NCI-H2227 (cell line): ENCODE results near the gene THBS4.

ENCODE experiments used
- DNase-seq: peaks from one replicate; lab custom pipeline; 2025; ENCODE audit not compliant: unreplicated experiment; lab: John Stamatoyannopoulos, UW

The THBS4 gene

DNA sequence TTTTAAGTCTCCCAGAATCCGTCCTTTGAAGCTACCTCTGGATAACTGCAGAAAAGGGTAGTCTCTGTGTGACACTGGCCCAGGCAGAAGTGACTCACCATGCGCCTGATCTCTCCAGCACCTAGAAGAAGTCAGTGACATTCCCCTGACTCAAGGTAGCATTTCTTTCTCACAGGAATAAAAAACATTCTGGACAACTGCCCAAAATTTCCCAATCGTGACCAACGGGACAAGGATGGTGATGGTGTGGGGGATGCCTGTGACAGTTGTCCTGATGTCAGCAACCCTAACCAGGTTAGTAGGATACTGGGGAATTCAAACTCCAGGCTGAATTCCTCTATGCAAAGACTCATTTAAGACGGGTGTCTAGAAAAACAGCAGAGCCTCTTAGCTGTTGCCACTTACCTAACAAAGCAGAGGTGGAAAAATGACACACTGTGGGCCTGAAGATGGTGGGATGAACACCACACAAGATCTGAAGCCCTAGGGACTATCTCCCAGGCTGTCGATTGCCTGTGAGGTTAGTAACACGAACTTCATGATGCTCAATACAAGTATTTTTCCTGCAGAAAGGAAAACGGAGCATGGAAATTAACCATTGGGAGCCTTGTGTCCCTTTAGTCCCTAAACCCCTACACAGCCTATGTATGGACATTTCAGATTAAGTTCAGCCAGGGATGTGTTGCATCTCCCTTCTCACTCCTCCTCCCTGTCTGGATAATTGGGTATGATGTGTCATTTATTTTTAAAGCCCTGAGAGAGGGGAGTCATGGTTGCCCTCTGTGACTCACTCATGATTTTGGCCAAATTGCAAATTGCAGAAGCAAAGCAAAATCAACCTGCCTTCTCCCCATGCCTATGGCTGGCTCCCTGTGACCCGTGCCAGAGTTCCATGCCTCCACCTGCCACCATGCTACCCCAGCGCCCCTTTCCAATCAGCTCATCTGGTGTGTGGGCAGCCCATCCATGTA lies 37.2 kb downstream of the THBS4 start:
- no peak for DNase-seq

- no peak for DNase-seq
Observed at GRCh38 chr5:80076131-80077050, 41.2 kb downstream of the THBS4 start.

- no peak for DNase-seq
Observed at GRCh38 chr5:80077051-80077714, 42.0 kb downstream of the THBS4 start.

DNA sequence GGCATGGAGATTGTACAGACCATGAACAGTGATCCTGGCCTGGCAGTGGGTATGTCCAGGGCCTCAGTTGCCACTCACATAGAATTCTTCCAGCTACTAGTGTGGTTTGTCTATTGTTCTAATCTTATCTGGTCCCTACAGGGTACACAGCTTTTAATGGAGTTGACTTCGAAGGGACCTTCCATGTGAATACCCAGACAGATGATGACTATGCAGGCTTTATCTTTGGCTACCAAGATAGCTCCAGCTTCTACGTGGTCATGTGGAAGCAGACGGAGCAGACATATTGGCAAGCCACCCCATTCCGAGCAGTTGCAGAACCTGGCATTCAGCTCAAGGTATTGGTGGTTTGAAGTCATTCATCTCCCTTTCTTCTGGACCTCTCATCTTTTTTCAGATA lies 43.8 kb downstream of the THBS4 start:
- no peak for DNase-seq

DNA sequence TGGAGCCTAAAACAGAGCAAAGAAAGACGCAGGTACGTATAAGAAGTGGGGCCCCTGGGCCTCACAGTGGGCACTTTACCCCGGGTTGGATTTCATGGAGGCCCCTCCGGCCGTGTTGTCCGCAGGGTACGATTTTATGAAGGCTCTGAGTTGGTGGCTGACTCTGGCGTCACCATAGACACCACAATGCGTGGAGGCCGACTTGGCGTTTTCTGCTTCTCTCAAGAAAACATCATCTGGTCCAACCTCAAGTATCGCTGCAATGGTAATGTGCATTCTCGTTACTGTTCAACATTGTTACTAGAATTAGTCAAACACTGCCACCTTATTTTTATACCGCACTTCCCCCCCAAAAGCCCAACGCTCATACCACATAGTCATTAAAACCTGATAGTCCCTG lies 47.1 kb downstream of the THBS4 start:
- DNase-seq: no peak

GRCh38 chr5:80082731-80083100 lies 47.6 kb downstream of the THBS4 start:
- peak; percentile 75 for DNase-seq

DNA sequence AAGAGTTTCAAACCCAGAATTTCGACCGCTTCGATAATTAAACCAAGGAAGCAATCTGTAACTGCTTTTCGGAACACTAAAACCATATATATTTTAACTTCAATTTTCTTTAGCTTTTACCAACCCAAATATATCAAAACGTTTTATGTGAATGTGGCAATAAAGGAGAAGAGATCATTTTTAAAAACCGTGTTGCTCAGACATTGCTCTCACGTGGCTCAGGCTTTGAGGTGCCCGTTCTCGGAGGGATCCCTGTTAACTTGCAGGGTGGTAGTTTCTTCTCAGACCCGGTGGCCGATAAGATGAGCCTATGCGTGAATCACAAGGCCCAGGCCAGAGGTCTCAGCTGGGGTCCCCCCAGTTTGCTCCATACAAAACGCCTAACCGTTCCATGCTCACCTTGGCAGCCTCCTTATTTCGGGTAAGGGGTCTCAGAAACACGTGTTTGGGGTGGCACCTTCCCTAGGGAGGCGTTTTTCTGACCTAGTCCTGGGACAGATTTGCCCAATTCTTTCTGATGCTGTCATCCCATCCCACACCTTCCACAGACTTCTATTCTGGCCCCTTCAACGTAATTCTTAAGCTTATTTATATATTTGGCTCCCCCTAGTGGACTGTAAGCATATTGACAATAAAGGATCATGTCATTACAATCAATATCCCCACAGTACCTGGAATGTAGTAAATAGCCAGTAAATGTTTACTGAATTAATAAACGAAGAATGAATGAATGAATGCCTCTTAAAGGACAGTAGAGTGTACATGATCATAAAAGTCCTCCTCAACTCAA lies 48.1 kb downstream of the THBS4 start:
- DNase-seq: peak; percentile 58

DNA sequence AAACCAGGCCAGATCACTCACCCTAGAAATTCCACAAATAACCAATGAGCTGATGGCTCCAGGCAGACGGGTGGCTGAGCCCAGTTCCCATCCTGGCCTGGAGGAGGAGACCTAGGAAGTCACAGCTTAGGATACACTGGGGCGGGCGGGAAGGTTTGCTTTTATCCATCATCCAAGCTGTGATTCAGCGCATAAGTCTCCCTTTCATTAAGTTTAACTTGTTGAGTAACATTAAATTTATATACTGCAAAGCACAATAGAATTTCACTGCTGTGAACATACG lies 55.7 kb downstream of the THBS4 start:
- DNase-seq: no peak

- peak; percentile 47 for DNase-seq
Observed at GRCh38 chr5:80091792-80092192, 56.6 kb downstream of the THBS4 start.

DNA sequence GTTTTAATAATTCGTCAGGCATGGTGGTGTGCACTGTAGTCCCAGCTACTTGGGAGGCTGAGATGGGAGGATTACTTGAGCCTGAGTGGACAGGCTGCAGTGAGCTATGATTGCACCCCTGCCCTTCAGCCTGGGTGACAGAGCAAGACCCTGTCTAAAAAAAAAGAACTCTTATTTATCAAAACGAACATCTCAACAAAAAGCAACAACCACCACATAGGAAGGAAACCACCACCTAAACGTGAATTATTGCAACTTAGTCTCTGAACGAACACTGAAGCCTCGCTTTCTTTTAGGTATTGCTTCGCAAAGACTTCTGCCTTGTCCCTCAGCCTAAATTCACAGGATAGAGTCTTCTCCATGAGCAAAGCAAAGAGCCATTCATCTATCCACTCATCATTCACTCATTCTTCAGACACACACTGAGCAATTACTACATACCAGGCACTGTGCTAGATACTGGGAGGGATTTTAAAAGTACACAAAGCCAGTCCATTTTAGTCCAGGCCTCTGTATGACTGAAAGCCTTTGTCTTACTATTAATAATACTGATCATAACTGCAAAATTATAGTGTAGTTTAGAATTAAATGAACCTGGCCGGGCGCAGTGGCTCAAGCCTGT lies 57.4 kb downstream of the THBS4 start:
- DNase-seq: no peak

DNA sequence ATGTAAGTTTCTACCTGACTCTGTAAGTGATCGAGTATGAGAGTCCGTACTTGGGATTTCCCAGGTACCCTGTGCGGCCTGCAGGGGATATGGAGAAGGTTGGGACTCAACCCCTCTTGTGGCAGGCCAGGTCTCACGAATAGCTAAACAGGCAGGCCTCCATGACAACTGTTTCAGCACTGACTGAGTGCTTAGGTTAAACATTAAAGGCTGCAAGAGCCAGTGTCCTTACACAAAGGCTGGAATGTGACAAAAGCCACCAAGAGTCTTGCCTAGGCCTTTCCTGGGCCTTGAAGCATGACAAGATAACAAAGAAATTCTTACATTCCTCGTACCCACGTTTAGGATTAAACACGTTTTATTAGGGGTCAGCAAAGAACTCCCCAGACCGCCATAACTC lies 58.6 kb downstream of the THBS4 start:
- DNase-seq: no peak

- DNase-seq: no peak
Observed at GRCh38 chr5:80094236-80094738, 59.1 kb downstream of the THBS4 start.

GRCh38 chr5:80097451-80097850 lies 62.3 kb downstream of the THBS4 start:
- no peak for DNase-seq

DNA sequence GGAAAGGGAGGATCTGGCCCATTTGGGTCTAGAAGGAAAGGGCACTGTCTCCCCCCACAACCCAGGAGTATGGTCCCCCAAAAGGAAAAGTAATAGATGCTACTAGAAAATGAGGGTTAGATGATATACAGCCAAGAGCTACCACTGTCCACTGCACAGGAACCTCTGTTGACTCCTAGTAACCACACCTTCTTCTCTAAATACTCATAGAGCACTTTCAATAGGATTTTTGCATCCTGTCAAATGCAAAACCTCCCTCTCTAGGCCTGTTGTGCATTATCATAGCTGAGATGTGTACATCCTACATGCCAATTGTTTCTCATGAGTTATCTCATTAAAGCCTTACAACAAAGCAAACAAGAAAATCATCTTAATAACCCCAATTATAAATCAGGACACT lies 66.8 kb downstream of the THBS4 start:
- no peak for DNase-seq

- DNase-seq: no peak
Observed at GRCh38 chr5:80103371-80103770, 68.2 kb downstream of the THBS4 start.

GRCh38 chr5:80105698-80106439 lies 70.7 kb downstream of the THBS4 start:
- no peak for DNase-seq

- no peak for DNase-seq
Observed at GRCh38 chr5:80106916-80107315, 71.8 kb downstream of the THBS4 start.

DNA sequence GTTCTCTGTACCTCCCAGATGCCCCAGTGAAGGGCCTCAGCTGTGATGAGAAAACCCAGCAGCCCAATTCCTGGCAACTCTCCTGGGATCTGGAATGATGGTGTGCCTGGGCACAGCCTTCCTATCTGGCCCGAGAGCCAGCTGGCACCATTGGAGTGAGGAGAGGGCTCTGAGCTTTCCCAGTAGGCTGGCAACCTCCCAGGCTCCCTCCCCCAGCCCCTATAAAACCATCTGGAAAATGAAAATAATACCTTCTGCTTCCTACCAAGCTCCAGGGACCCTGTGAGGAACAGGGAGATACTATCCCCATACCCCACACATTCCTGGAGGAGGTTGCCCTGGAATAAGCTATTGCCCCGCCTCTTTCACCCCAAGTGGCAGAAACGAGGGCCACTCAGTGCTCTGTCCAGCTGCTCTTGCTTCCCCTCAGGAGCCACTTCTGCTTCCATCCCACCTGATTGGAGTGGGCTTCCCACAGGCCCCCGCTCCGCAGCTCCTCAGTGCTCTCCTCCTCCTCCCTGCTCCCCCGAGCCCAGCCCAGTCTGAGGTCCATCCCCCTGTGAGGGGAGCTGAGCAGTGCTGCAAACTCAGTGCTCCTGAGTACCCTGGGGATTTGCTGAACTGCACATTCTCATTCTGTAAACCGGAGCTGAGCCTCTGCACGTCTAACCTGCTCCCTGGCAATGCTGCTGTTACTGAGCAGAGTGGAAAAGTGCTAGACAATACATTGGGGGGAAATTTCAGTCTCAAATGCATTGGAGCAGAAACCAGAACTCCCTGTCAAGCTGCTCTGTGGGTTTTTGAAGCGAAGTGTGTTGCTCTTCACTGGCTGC lies 74.7 kb downstream of the THBS4 start:
- DNase-seq: no peak
